Mesothelial cell of epicardium (in vitro differentiated cells): ENCODE data around the gene CISH. TPM values are rescaled to one million over a fixed set of nuclear protein-coding genes. Genes with fewer than 3 reads are reported as not detected.

Experiments
- DNase-seq, 2 experiments: peaks; one replicate each; pipeline ENCODE4 v3.0.0; 2021; ENCODE audit warnings: low spot score in 2 of 2; ENCODE audit not compliant: unreplicated experiment in 2 of 2
- H3K27ac Mint-ChIP-seq: 2 replicates; pipeline ENCODE4 v1.8.0; 2021; ENCODE audit warnings: mixed read lengths
- H3K27me3 Mint-ChIP-seq: 2 replicates; pipeline ENCODE4 v1.8.0; 2021; ENCODE audit warnings: low read depth, mixed read lengths
- H3K36me3 Mint-ChIP-seq: 2 replicates; pipeline ENCODE4 v1.8.0; 2021; ENCODE audit warnings: mixed read lengths
- H3K4me1 Mint-ChIP-seq: 2 replicates; pipeline ENCODE4 v1.8.0; 2021; ENCODE audit warnings: mixed read lengths
- H3K4me3 Mint-ChIP-seq: 2 replicates; pipeline ENCODE4 v1.8.0; 2021; ENCODE audit warnings: mild to moderate bottlenecking, moderate library complexity, mixed read lengths
- H3K9me3 Mint-ChIP-seq: 2 replicates; pipeline ENCODE4 v1.8.0; 2021; ENCODE audit warnings: mixed read lengths
- total RNA-seq: library from RNA; stranded (reverse); gene quantifications from 3 replicates; pipeline ENCODE4 v1.2.1, GENCODE V29; 2021
- TF ChIP-seq, protein P1 (sequence below): fragments of 200-600 bp; sonication (generic); IDR thresholded peaks from one replicate; pipeline ENCODE4 v1.5.0; 2021; ENCODE audit warnings: antibody characterized with exemption; ENCODE audit not compliant: unreplicated experiment

Gene CISH
- total RNA-seq, 1 donor from 2014 or later: 15.2 TPM

- no peak overlapping the region for H3K4me3 Mint-ChIP-seq
- H3K4me1 Mint-ChIP-seq: peaks cover 6% of the 10 kb centered on the region
- DNase-seq: no peak
- H3K36me3 Mint-ChIP-seq: no peaks in the 10 kb centered on the region
- H3K9me3 Mint-ChIP-seq: no peaks in the 10 kb centered on the region
- H3K27ac Mint-ChIP-seq: no peak overlapping the region
- TF ChIP-seq, protein P1, sequence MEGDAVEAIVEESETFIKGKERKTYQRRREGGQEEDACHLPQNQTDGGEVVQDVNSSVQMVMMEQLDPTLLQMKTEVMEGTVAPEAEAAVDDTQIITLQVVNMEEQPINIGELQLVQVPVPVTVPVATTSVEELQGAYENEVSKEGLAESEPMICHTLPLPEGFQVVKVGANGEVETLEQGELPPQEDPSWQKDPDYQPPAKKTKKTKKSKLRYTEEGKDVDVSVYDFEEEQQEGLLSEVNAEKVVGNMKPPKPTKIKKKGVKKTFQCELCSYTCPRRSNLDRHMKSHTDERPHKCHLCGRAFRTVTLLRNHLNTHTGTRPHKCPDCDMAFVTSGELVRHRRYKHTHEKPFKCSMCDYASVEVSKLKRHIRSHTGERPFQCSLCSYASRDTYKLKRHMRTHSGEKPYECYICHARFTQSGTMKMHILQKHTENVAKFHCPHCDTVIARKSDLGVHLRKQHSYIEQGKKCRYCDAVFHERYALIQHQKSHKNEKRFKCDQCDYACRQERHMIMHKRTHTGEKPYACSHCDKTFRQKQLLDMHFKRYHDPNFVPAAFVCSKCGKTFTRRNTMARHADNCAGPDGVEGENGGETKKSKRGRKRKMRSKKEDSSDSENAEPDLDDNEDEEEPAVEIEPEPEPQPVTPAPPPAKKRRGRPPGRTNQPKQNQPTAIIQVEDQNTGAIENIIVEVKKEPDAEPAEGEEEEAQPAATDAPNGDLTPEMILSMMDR: no peak
- peaks cover 8% of the 10 kb centered on the region for H3K27me3 Mint-ChIP-seq
These were observed 45.8 kb upstream of the CISH start for GRCh38 chr3:50657407-50657806.

DNA sequence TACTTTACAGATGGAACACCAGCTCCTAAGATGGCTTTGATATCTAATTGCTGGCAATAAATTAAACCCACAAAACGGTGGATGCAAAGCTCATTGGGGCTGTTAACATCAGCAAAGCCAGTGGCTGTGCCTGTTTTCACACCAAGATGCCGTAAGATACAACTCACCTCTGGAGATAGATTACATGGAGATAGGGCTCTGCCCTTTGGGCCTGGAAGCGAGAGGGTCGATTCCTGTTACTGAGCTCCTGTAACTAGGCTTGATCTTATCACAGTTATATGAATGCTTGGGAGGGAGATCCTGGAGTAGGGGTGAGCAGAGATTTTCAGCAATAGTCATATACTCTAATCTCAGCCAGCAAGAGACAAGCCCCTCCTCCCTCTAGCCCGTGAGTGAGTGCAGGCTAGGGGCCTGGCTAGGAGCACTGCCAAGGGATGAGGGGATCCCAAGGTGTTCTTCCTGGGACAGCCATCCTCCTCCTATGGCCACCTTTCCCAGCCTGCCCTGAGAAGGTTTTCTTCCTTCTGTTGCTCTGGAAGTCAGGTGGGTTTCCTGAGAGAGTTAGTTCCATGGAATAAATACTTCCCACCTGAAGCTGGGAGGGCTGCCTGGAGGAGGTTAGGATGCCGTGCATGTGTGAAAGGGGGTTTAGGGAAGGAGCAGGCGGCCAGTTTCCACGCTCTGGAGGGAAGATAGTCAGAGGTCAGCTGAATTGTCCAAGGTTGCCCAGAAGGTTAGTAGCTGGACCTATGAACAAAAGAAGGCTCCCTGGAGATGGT is 45.0 kb upstream of the CISH start:
- no peak for DNase-seq
- Mint-ChIP-seq H3K27me3 (peaks cover 5% of the 10 kb centered on the region), H3K27ac (no peak overlapping the region), H3K4me3 (no peak overlapping the region), H3K36me3 (no peaks in the 10 kb centered on the region), H3K9me3 (no peaks in the 10 kb centered on the region), H3K4me1 (peaks cover 8% of the 10 kb centered on the region)
- TF ChIP-seq, protein P1: no peak

GRCh38 chr3:50655009-50655830 is 43.6 kb upstream of the CISH start:
- Mint-ChIP-seq H3K27me3 (peaks cover 4% of the 10 kb centered on the region), H3K36me3 (no peaks in the 10 kb centered on the region), H3K9me3 (no peaks in the 10 kb centered on the region), H3K27ac (no peak overlapping the region), H3K4me1 (peaks cover 8% of the 10 kb centered on the region), H3K4me3 (no peak overlapping the region)
- TF ChIP-seq, protein P1: no peak
- no peak for DNase-seq

DNA sequence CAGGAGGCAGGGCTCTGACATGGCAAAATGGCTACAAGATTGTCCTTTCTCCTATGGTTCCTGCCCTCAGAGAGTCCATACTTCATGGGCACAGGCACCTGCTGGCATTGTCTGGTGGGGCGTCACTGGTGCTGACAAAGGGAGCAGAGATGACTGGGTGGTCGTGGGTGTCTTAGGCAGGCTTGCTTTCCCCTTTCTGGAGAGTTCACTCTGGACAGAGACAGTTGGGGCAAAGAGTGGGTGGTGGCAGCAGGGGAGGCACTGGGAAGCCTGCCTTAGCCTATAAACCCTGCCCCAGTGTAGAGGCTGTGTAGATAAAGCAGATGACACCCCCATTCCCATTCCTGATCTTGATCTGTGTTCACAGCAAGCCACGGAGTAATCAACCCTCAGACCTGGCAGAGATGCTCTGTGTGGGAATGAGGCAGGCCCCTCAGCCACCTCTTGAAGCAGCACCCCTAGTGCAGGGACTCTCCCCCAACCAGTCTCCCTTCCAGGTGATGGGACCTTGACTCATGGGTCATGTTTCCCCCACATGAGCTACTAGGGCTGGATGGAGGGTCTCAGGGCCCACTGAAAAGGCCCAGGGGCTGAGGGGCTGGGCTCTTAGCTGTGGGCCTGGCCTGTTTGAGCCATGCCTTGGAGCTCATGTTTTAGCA is 42.5 kb upstream of the CISH start:
- peaks cover 8% of the 10 kb centered on the region for H3K4me1 Mint-ChIP-seq

DNA sequence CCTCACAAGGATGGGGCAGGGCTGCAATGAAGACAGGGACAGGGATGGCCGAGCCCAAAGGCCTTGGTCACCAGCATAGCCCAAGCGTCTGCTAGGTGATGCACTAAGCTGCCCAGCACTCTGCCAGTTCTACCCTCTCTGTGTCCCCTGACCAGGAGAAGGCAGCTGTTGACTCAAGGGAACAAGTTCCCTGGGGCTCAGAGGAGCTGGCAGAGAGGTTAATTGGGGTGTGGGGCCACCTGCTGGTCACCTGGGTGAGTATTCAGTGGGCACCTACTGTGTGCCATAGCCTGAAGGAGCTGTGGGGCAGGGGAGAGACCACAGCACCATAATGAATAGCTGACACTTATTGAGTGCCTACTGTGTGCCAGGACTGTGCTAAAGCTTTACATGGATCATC is 41.1 kb upstream of the CISH start:
- TF ChIP-seq, protein P1: no peak
- Mint-ChIP-seq H3K27me3 (peaks cover 3% of the 10 kb centered on the region), H3K4me1 (peaks cover 8% of the 10 kb centered on the region), H3K27ac (no peak overlapping the region), H3K36me3 (peaks cover under 1% of the 10 kb centered on the region), H3K9me3 (no peaks in the 10 kb centered on the region), H3K4me3 (no peak overlapping the region)
- DNase-seq: no peak

More for the DNA sequence above, 42.5 kb upstream of the CISH start:
- Mint-ChIP-seq H3K36me3 (no peaks in the 10 kb centered on the region), H3K4me3 (no peak overlapping the region), H3K9me3 (no peaks in the 10 kb centered on the region), H3K27me3 (peaks cover 3% of the 10 kb centered on the region), H3K27ac (no peak overlapping the region)
- DNase-seq: no peak
- TF ChIP-seq, protein P1: no peak
